Osteocyte (in vitro differentiated cells): Measurements from ENCODE around the gene EP300. TPM values are rescaled to one million over a fixed set of nuclear protein-coding genes. Genes with fewer than 3 reads are reported as not detected.
A peak's percentile ranks its signal among the peaks of the same experiment; 100 is the strongest.

ENCODE experiments used
- DNase-seq: peaks from one replicate; pipeline ENCODE4 v3.0.0; 2021; ENCODE audit warnings: mixed read lengths; ENCODE audit not compliant: unreplicated experiment; ENCODE audit errors: extremely low spot score
- H3K27ac Mint-ChIP-seq: one replicate; pipeline ENCODE4 v1.8.0; 2021; ENCODE audit warnings: mild to moderate bottlenecking, mixed read lengths; ENCODE audit not compliant: unreplicated experiment
- H3K27me3 Mint-ChIP-seq: one replicate; pipeline ENCODE4 v1.8.0; 2021; ENCODE audit warnings: mixed read lengths; ENCODE audit not compliant: unreplicated experiment
- H3K36me3 Mint-ChIP-seq: one replicate; pipeline ENCODE4 v1.8.0; 2021; ENCODE audit warnings: mixed read lengths; ENCODE audit not compliant: unreplicated experiment
- H3K4me1 Mint-ChIP-seq: one replicate; pipeline ENCODE4 v1.8.0; 2021; ENCODE audit warnings: mixed read lengths; ENCODE audit not compliant: unreplicated experiment
- H3K4me3 Mint-ChIP-seq: one replicate; pipeline ENCODE4 v1.8.0; 2021; ENCODE audit warnings: mild to moderate bottlenecking, moderate library complexity, mixed read lengths; ENCODE audit not compliant: unreplicated experiment
- H3K9me3 Mint-ChIP-seq: one replicate; pipeline ENCODE4 v1.8.0; 2021; ENCODE audit warnings: mixed read lengths; ENCODE audit not compliant: unreplicated experiment
- CTCF ChIP-seq: fragments of 200-600 bp; sonication (generic); IDR thresholded peaks from 2 replicates; pipeline ENCODE4 v1.5.0; 2021; ENCODE audit warnings: antibody characterized with exemption, mild to moderate bottlenecking, moderate library complexity
- total RNA-seq: library from RNA; stranded (reverse); gene quantifications from 2 replicates; pipeline ENCODE4 v1.2.1, GENCODE V29; 2021

The EP300 gene
- total RNA-seq, 1 donor from 2014 or later = 83.4 TPM

DNA sequence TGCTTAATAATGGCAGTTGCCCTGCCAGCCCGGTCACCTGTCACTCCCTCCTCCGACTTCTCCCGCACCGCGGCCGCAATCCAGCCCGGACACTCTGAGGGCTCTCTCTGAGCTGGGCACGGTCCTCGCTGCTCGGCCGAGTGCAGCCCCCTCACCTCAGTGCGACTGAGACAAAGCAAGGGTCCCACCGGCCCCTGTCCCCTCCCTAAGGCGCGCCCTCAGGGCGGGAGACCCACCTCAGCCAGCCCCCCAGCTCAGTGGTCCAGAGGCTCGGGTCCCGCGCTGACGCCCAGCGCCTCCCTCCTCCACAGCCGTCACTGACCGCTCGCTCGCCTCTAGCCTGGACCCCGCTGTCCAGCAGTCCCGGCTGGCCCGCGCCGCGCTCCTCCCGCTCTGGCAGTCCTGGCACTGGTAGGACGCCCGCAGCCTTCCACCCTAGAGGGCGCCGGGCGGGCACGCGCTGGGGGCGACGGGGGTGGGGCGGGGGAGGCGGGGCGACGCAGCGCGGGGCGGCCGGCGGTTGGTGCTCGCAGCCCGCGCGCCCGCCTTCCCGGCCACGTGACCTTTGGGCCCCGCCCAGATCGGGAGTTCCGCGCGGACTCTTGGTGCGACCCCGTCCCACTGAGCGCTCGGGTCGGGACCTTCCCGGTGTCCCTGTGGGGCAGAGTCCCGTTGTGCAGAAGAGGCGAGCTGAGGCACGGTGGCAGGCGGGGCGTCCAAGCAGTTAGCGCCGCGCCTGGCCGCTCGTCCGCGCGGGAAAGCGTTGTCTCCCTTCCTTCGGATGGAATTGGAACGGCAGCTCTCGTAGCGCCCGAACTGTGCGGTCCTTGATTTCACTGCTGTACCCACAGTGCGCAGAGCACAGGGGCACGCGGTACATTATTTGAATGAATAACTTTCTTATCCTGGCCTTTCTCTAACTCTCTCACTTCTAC is 104.9 kb downstream of the EP300 start:
- DNase-seq = peak; percentile 89
- peak overlapping the region; percentile 87 for H3K4me3 Mint-ChIP-seq
- peaks cover 12% of the 10 kb centered on the region for H3K4me1 Mint-ChIP-seq
- H3K36me3 Mint-ChIP-seq = no peaks in the 10 kb centered on the region
- H3K27me3 Mint-ChIP-seq = peaks cover 10% of the 10 kb centered on the region
- H3K27ac Mint-ChIP-seq = no peak overlapping the region
- no peaks in the 10 kb centered on the region for H3K9me3 Mint-ChIP-seq
- no peak for TF ChIP-seq CTCF

GRCh38 chr22:41198027-41198580 is 105.7 kb downstream of the EP300 start:
- Mint-ChIP-seq H3K27ac (no peak overlapping the region), H3K4me3 (peak overlapping the region; percentile 87), H3K9me3 (no peaks in the 10 kb centered on the region), H3K36me3 (no peaks in the 10 kb centered on the region), H3K4me1 (peaks cover 12% of the 10 kb centered on the region), H3K27me3 (peaks cover 10% of the 10 kb centered on the region)
- DNase-seq = no peak
- TF ChIP-seq CTCF = no peak

DNA sequence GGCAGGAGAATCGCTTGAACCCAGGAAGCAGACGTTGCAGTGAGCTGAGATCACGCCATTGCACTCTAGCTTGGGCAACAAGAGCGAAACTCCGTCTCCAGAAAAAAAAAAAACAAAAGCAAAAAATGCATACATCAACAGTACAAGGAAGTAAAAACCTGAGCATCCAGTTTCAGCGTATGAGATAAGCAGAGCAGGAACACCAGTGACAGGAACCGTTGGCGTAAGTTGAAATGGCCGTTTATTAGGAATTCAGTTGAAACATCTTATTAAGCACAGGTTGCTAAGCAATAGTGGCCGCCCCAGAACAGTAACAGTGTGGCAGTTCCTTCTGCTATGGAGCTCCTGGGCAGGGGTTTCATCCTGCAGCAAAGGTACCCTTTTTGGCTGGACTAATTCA is 108.7 kb downstream of the EP300 start:
- peaks cover 26% of the 10 kb centered on the region for H3K4me1 Mint-ChIP-seq
- no peaks in the 10 kb centered on the region for H3K36me3 Mint-ChIP-seq
- no peak overlapping the region for H3K27ac Mint-ChIP-seq
- no peak for DNase-seq
- H3K9me3 Mint-ChIP-seq = no peaks in the 10 kb centered on the region
- peaks cover 18% of the 10 kb centered on the region for H3K27me3 Mint-ChIP-seq
- TF ChIP-seq CTCF = no peak
- no peak overlapping the region for H3K4me3 Mint-ChIP-seq

DNA sequence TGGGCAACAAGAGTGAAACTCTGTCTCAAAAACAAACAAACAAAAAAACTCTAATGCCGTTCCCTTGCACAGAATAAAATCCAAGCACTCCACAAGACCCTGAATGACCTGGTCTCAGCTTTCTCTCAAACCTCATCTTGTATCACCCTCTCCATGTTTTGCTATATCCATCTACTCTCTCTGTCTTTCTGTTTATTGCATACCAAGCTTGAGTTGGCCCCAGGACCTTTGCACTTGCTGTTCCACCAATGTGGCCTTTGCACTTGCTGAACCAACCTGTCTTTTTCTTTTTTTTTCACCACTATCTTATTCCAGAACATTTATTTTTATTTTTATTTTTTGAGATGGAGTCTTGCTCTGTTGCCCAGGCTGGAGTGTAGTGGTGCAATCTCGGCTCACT is 110.7 kb downstream of the EP300 start:
- no peak overlapping the region for H3K27ac Mint-ChIP-seq
- no peaks in the 10 kb centered on the region for H3K36me3 Mint-ChIP-seq
- TF ChIP-seq CTCF = no peak
- no peak for DNase-seq
- no peaks in the 10 kb centered on the region for H3K9me3 Mint-ChIP-seq
- H3K4me3 Mint-ChIP-seq = no peak overlapping the region
- H3K27me3 Mint-ChIP-seq = peaks cover 18% of the 10 kb centered on the region
- peaks cover 20% of the 10 kb centered on the region for H3K4me1 Mint-ChIP-seq

- Mint-ChIP-seq H3K27me3 (peaks cover 18% of the 10 kb centered on the region), H3K9me3 (no peaks in the 10 kb centered on the region), H3K27ac (no peak overlapping the region), H3K36me3 (peaks cover 3% of the 10 kb centered on the region), H3K4me3 (no peak overlapping the region), H3K4me1 (peaks cover 17% of the 10 kb centered on the region)
- TF ChIP-seq CTCF = no peak
- DNase-seq = no peak
Measured at GRCh38 chr22:41204066-41204465, 111.7 kb downstream of the EP300 start.
